ENCODE data around the gene LRMDA. TPM values are rescaled to one million over a fixed set of nuclear protein-coding genes. Genes with fewer than 3 reads are reported as not detected.

The LRMDA gene
- total RNA-seq, 4 donors from 2014 or later: 7.3 to 20.1 (median 8.4) TPM

DNA sequence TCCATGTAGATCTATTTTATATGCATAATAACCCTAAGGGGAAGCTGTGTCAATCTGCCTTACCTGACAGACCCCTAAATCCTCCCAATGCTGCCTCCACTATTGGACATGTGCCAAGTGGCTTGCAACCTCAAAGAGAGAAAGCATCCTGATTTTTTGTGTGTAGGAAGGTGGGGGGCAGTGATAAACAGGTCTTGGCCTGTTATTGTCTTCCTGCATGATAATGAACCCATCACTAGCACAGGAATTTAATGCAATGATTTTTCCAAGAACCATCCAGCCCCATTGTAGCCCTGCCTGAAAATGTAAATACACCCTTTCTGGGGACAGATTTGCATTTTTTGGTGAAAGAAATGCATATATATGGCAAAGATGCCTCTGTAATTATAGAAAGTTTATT lies 850.2 kb downstream of the LRMDA start:
- H3K27ac ChIP-seq: no peak overlapping the region
- peaks cover 3 to 32% (median 5%) of the 10 kb centered on the region in 3 donors for H3K4me1 ChIP-seq
- no peak overlapping the region for H3K4me3 ChIP-seq
- no peaks in the 10 kb centered on the region for H3K27me3 ChIP-seq
- ATAC-seq: no peak
- no peaks in the 10 kb centered on the region for H3K36me3 ChIP-seq
- TF ChIP-seq, protein P1, sequence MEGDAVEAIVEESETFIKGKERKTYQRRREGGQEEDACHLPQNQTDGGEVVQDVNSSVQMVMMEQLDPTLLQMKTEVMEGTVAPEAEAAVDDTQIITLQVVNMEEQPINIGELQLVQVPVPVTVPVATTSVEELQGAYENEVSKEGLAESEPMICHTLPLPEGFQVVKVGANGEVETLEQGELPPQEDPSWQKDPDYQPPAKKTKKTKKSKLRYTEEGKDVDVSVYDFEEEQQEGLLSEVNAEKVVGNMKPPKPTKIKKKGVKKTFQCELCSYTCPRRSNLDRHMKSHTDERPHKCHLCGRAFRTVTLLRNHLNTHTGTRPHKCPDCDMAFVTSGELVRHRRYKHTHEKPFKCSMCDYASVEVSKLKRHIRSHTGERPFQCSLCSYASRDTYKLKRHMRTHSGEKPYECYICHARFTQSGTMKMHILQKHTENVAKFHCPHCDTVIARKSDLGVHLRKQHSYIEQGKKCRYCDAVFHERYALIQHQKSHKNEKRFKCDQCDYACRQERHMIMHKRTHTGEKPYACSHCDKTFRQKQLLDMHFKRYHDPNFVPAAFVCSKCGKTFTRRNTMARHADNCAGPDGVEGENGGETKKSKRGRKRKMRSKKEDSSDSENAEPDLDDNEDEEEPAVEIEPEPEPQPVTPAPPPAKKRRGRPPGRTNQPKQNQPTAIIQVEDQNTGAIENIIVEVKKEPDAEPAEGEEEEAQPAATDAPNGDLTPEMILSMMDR (IDR thresholded peaks at IDR 0.05): no peak
- no peak for TF ChIP-seq POLR2AphosphoS5 (IDR thresholded peaks at IDR 0.05)
- TF ChIP-seq POLR2A (IDR thresholded peaks at IDR 0.05): no peak
- TF ChIP-seq EP300 (IDR thresholded peaks at IDR 0.05): no peak
- H3K9me3 ChIP-seq: no peaks in the 10 kb centered on the region

DNA sequence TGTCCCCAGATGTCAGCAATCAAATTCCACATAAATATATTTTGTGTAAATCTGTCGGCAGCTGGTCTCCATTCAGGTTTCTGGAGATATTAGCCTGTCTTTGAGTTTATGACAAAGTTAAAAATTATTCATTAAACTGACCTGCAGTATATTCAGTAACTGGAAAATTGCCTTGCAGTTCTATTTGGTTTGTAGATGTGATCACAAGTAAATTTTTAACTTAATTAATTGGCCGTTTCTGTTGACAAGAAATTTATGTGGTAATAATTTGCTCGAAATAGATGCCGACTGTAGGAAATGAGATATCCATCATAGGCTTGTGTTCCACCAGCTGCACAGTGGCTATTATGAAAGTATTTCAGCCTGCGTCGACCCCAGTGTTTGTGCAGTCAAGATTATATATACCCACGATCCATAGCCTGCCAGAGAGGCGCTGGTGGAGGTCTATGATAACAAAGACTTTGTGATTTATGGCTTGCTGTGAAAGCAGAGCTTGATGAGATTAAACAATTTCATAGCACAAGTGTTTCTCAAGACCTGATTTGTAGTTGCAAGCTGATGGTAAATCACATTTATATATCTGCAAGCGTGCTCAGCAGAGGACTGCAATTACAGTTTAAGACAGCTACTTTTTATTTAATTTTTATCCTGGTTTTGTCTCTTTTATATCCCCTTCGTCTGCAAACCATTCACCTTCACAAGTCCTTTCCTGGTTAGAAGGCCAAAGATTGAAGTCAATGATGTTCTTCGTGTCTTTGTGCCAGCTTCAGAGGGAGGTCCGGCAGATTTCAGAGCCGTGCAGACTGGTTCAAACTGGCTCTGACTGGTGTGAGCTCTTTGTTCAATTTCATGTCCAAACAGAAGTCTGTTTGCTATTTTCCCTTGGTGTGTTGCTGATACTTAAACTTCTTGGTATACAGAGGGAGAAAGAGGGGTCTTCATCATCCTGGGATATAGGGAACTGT lies 850.9 kb downstream of the LRMDA start:
- WGBS, 2 donors (ENCODE audit: low coverage in 1 of 2): 23 to 24% methylated on average over 13 of the region's 13 CpGs
- no peak for ATAC-seq
- Histone ChIP-seq H3K27me3 (no peaks in the 10 kb centered on the region), H3K36me3 (no peaks in the 10 kb centered on the region), H3K4me3 (no peak overlapping the region), H3K4me1 (peaks cover 3 to 39% (median 5%) of the 10 kb centered on the region in 3 donors), H3K27ac (peak overlapping the region in 2 of 4 donors; percentile 2 to 16), H3K9me3 (no peaks in the 10 kb centered on the region)
- TF ChIP-seq POLR2A (IDR thresholded peaks at IDR 0.05) (no peak), POLR2AphosphoS5 (IDR thresholded peaks at IDR 0.05) (no peak), EP300 (IDR thresholded peaks at IDR 0.05) (no peak)
- TF ChIP-seq, protein P1 (IDR thresholded peaks at IDR 0.05): no peak

DNA sequence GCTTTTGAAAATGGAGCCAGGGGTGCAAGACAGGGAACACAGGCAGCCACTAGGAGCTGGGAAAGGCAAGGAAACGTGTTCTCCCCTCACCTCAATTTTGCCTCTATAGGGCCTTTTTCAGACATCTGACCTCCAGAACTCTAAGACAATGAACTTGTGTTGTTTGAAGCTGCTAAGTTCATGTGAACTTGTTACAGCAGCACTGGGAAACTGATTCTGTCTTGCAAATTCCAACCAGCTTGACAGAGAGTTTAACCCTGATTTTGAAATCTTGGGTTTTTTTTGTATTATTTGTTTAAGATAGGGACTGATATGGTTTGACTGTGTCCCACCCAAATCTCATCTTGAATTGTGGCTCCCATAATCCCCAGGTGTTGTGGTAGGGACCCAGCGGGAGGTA lies 852.9 kb downstream of the LRMDA start:
- no peaks in the 10 kb centered on the region for H3K36me3 ChIP-seq
- 83 to 100% methylated on average over 1 to 2 of the region's 2 CpGs for WGBS, 2 donors (ENCODE audit: low coverage in 1 of 2)
- H3K4me3 ChIP-seq: no peak overlapping the region
- no peaks in the 10 kb centered on the region for H3K27me3 ChIP-seq
- ATAC-seq: no peak
- H3K9me3 ChIP-seq: no peaks in the 10 kb centered on the region
- TF ChIP-seq EP300 (IDR thresholded peaks at IDR 0.05) (no peak), POLR2AphosphoS5 (IDR thresholded peaks at IDR 0.05) (no peak), POLR2A (IDR thresholded peaks at IDR 0.05) (no peak)
- TF ChIP-seq, protein P1 (IDR thresholded peaks at IDR 0.05): no peak
- no peak overlapping the region for H3K27ac ChIP-seq
- H3K4me1 ChIP-seq: peaks cover 3 to 47% (median 5%) of the 10 kb centered on the region in 3 donors

DNA sequence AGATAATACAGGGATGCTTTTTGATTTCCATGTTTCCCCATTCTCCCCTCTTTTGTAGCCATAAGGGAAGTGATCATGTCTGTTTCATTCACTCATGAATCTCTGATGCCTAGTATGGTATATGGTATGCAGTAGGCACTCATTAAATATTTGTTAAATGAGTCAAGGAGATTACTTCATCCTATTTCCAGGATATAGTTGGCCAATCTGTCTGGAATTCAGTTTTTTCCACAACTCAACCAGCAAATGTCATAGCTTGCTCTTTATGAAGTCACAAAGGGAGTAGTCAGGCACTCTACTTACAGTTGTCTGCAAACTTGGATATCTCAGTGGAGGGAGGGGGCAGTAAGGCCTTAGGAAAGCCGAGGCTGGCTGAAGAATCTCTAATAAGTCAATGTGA lies 853.6 kb downstream of the LRMDA start:
- 42% methylated on average over 1 of the region's 1 CpG; no CpG with 5 or more reads in 1 of the 2 donors for WGBS, 2 donors (ENCODE audit: low coverage in 1 of 2)

More for the DNA sequence above, 853.6 kb downstream of the LRMDA start:
- ATAC-seq: no peak
- H3K27ac ChIP-seq: no peak overlapping the region
- no peaks in the 10 kb centered on the region for H3K27me3 ChIP-seq
- no peaks in the 10 kb centered on the region for H3K36me3 ChIP-seq
- H3K9me3 ChIP-seq: no peaks in the 10 kb centered on the region
- TF ChIP-seq, protein P1 (IDR thresholded peaks at IDR 0.05): no peak
- TF ChIP-seq POLR2AphosphoS5 (IDR thresholded peaks at IDR 0.05): peak; percentile 42
- H3K4me1 ChIP-seq: peaks cover 3 to 47% (median 5%) of the 10 kb centered on the region in 3 donors
- no peak overlapping the region for H3K4me3 ChIP-seq
